22Rv1 (cell line): ENCODE results near the gene TMEM240.

ENCODE experiments used
- H3K27ac ChIP-seq: fragments of 450-650 bp; 2 replicates; pipeline ENCODE4 v1.5.1; 2017
- ZFX ChIP-seq: fragments of 450-650 bp; IDR thresholded peaks from 2 replicates; pipeline ENCODE4 v1.6.1; 2017; ENCODE audit warnings: antibody characterized with exemption, borderline replicate concordance
- TF ChIP-seq, protein P1 (sequence below): fragments of 450-650 bp; IDR thresholded peaks from 2 replicates; pipeline ENCODE4 v1.5.1; 2017; ENCODE audit warnings: mild to moderate bottlenecking

TMEM240 gene

GRCh38 chr1:1573843-1574720, 33.7 kb upstream of the TMEM240 start:
- H3K27ac ChIP-seq: peak overlapping the region; percentile 93
- TF ChIP-seq, protein P1, sequence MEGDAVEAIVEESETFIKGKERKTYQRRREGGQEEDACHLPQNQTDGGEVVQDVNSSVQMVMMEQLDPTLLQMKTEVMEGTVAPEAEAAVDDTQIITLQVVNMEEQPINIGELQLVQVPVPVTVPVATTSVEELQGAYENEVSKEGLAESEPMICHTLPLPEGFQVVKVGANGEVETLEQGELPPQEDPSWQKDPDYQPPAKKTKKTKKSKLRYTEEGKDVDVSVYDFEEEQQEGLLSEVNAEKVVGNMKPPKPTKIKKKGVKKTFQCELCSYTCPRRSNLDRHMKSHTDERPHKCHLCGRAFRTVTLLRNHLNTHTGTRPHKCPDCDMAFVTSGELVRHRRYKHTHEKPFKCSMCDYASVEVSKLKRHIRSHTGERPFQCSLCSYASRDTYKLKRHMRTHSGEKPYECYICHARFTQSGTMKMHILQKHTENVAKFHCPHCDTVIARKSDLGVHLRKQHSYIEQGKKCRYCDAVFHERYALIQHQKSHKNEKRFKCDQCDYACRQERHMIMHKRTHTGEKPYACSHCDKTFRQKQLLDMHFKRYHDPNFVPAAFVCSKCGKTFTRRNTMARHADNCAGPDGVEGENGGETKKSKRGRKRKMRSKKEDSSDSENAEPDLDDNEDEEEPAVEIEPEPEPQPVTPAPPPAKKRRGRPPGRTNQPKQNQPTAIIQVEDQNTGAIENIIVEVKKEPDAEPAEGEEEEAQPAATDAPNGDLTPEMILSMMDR: peak; percentile 24; the same call in 1 of the 2 replicates
- no peak for TF ChIP-seq ZFX

- TF ChIP-seq, protein P1: no peak
- TF ChIP-seq ZFX: no peak
- no peak overlapping the region for H3K27ac ChIP-seq
Observed at GRCh38 chr1:1569341-1569740, 28.9 kb upstream of the TMEM240 start.

- no peak overlapping the region for H3K27ac ChIP-seq
- TF ChIP-seq ZFX: no peak
- TF ChIP-seq, protein P1: no peak
Observed at GRCh38 chr1:1567891-1568291, 27.5 kb upstream of the TMEM240 start.

- TF ChIP-seq, protein P1: no peak
- no peak for TF ChIP-seq ZFX
- H3K27ac ChIP-seq: no peak overlapping the region
Observed at GRCh38 chr1:1567152-1567875, 26.9 kb upstream of the TMEM240 start.

DNA sequence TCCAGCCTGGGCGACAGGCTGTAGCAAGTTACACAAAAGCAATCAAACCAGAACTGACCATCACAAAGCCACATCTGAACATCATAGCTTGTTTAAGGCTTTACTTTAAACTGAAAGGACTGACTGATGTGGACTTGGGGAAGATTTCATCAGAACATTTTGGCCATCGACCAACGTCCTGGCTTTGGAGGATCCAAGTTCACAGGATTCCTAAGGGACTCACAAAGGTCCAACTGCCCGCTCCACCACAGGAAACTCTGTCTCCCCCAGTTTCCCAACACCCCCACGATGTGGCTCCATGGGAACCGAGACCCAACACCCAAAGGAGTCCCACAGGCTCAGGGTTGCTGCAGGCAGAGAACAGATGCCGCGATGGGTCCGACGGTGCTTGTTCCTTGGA, 24.9 kb upstream of the TMEM240 start:
- TF ChIP-seq, protein P1: no peak
- TF ChIP-seq ZFX: no peak
- H3K27ac ChIP-seq: no peak overlapping the region

- TF ChIP-seq, protein P1: no peak
- TF ChIP-seq ZFX: no peak
- H3K27ac ChIP-seq: no peak overlapping the region
Observed at GRCh38 chr1:1564268-1564667, 23.8 kb upstream of the TMEM240 start.

- no peak overlapping the region for H3K27ac ChIP-seq
- TF ChIP-seq, protein P1: no peak
- TF ChIP-seq ZFX: no peak
Observed at GRCh38 chr1:1563688-1564087, 23.3 kb upstream of the TMEM240 start.
